ENCODE results near the gene TNFRSF12A. TPM values are rescaled to one million over a fixed set of nuclear protein-coding genes. Genes with fewer than 3 reads are reported as not detected.

The TNFRSF12A gene
- total and polyA plus RNA-seq, 2 of the 4 experiments (the other 2 are of a cell fraction), result 103 to 304 TPM

DNA sequence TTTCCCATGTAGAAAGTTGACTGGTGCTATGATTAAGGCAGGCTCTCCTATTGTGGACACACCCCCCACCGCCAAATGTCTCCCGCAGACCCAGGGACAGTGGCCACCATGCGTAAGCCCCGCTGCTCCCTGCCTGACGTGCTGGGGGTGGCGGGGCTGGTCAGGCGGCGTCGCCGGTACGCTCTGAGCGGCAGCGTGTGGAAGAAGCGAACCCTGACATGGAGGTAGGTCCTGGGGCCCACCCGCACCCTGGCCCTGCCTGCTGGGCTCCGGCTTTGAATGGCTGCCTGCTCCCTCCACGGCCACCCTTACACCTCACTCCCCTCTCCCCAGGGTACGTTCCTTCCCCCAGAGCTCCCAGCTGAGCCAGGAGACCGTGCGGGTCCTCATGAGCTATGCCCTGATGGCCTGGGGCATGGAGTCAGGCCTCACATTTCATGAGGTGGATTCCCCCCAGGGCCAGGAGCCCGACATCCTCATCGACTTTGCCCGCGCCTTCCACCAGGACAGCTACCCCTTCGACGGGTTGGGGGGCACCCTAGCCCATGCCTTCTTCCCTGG lies 29.8 kb downstream of the TNFRSF12A start:
- H2AK5ac ChIP-seq (ENCODE audit: low read depth, low read length), result no peak overlapping the region
- no peaks in the 10 kb centered on the region; the same call in 1 of the 2 replicates for H3K9me3 ChIP-seq (ENCODE audit: control insufficient read depth, insufficient read depth, low read length)
- H3K9me1 ChIP-seq (ENCODE audit: insufficient read depth, low read length), result peaks cover 3% of the 10 kb centered on the region; the same call in 1 of the 2 replicates
- no peak overlapping the region for H2AK9ac ChIP-seq (replicated peaks; ENCODE audit: low read depth, low read length, poor library complexity)
- H3K56ac ChIP-seq (ENCODE audit: extremely low read depth, insufficient read depth, low read length), result no peak overlapping the region
- intact Hi-C loops (cut with micrococcal nuclease) (no loop called here), in situ Hi-C loops (cut with MboI; ENCODE audit: low sequenced_read_pairs) (no loop called here), dilution Hi-C loops (cut with HindIII; ENCODE audit: low sequenced_read_pairs, unreplicated experiment) (no loop called here)
- H3K79me1 ChIP-seq (ENCODE audit: low read depth in 1 of 2, low read length in 2 of 2), result no peaks in the 10 kb centered on the region
- H2AFZ ChIP-seq (replicated peaks; ENCODE audit: low read length, poor library complexity), result no peak overlapping the region
- H2BK15ac ChIP-seq (ENCODE audit: low read depth, low read length), result no peak overlapping the region
- no peak overlapping the region for H4K5ac ChIP-seq (ENCODE audit: low read depth, low read length)
- BruUV-seq (replicated peaks), result no TSS peak
- 76% methylated on average over 16 of the region's 26 CpGs; no CpG with 5 or more reads in 1 of the 2 experiments for WGBS, 2 experiments (ENCODE audit: extremely low coverage in 2 of 2, insufficient read length in 1 of 2)
- H3K4me1 ChIP-seq (ENCODE audit: control insufficient read depth, insufficient read depth, low read length), result no peaks in the 10 kb centered on the region; the same call in 1 of the 2 replicates
- H3K36me3 ChIP-seq (ENCODE audit: control insufficient read depth, insufficient read depth, low read length), result no peaks in the 10 kb centered on the region
- H3K23ac ChIP-seq (ENCODE audit: low read depth, low read length), result no peak overlapping the region
- H3K4me2 ChIP-seq (ENCODE audit: low read depth, low read length), result no peak overlapping the region
- no peak for ATAC-seq (ENCODE audit: low read depth)
- TF ChIP-seq MAZ (IDR thresholded peaks at IDR 0.05; ENCODE audit: borderline replicate concordance, low read depth, low read length) (no peak), NFE2L2 (IDR thresholded peaks at IDR 0.05; ENCODE audit: low read depth, low read length) (no peak), BHLHE40 (IDR thresholded peaks at IDR 0.05; ENCODE audit: low read depth, low read length) (no peak), SMC3 (IDR thresholded peaks at IDR 0.05; ENCODE audit: low read depth, low read length) (no peak), RAD21 (IDR thresholded peaks at IDR 0.05; ENCODE audit: low read length) (no peak), RFX5 (IDR thresholded peaks at IDR 0.05; ENCODE audit: low read depth, low read length) (no peak), CHD1 (IDR thresholded peaks at IDR 0.05; ENCODE audit: low read depth, low read length) (no peak)
- TF ChIP-seq, protein P1, sequence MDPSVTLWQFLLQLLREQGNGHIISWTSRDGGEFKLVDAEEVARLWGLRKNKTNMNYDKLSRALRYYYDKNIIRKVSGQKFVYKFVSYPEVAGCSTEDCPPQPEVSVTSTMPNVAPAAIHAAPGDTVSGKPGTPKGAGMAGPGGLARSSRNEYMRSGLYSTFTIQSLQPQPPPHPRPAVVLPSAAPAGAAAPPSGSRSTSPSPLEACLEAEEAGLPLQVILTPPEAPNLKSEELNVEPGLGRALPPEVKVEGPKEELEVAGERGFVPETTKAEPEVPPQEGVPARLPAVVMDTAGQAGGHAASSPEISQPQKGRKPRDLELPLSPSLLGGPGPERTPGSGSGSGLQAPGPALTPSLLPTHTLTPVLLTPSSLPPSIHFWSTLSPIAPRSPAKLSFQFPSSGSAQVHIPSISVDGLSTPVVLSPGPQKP (IDR thresholded peaks at IDR 0.05; ENCODE audit: borderline replicate concordance, low read depth, low read length), result no peak
- TF ChIP-seq, protein P2, sequence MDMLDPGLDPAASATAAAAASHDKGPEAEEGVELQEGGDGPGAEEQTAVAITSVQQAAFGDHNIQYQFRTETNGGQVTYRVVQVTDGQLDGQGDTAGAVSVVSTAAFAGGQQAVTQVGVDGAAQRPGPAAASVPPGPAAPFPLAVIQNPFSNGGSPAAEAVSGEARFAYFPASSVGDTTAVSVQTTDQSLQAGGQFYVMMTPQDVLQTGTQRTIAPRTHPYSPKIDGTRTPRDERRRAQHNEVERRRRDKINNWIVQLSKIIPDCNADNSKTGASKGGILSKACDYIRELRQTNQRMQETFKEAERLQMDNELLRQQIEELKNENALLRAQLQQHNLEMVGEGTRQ (IDR thresholded peaks at IDR 0.05; ENCODE audit: low read depth, low read length), result no peak
- POLR2A ChIA-PET (ENCODE audit: unreplicated experiment), result no interaction called here
- no peak overlapping the region for H2BK120ac ChIP-seq (ENCODE audit: low read depth, low read length)
- no peak overlapping the region for H3K27ac ChIP-seq (ENCODE audit: insufficient read depth, low read length)
- no peak overlapping the region for H2BK5ac ChIP-seq (ENCODE audit: low read depth, low read length, poor library complexity, severe bottlenecking)
- H3K27me3 ChIP-seq (ENCODE audit: control insufficient read depth, insufficient read depth, low read length), result peaks cover 52% of the 10 kb centered on the region
- DNase-seq, result no peak
- no peak overlapping the region for H4K8ac ChIP-seq (ENCODE audit: low read depth in 2 of 2, low read length in 2 of 2)
- H4K91ac ChIP-seq (ENCODE audit: insufficient read depth, low read depth, low read length), result no peak overlapping the region
- no peak overlapping the region for H3K4me3 ChIP-seq (ENCODE audit: insufficient read depth, low read depth, low read length)
- no peak overlapping the region for H3K18ac ChIP-seq (ENCODE audit: low read depth, low read length)
- no peak overlapping the region for H2BK20ac ChIP-seq (ENCODE audit: low read depth, low read length)
- CTCF ChIA-PET, result no interaction called here
- H3K9ac ChIP-seq (ENCODE audit: low read depth, low read length), result no peak overlapping the region
- no peak overlapping the region for H3K4ac ChIP-seq (ENCODE audit: low read depth, low read length)
- no peaks in the 10 kb centered on the region for H4K20me1 ChIP-seq (ENCODE audit: insufficient read depth, low read length)
- H3K14ac ChIP-seq (replicated peaks; ENCODE audit: low read depth, low read length), result no peak overlapping the region

Measured in IMR-90 (cell line).